NCI-H748 (cell line): Measurements from ENCODE around the gene GPR84.

Source experiments
- DNase-seq: peaks from one replicate; lab custom pipeline; 2025; ENCODE audit not compliant: unreplicated experiment; lab: John Stamatoyannopoulos, UW

GPR84 gene

DNA sequence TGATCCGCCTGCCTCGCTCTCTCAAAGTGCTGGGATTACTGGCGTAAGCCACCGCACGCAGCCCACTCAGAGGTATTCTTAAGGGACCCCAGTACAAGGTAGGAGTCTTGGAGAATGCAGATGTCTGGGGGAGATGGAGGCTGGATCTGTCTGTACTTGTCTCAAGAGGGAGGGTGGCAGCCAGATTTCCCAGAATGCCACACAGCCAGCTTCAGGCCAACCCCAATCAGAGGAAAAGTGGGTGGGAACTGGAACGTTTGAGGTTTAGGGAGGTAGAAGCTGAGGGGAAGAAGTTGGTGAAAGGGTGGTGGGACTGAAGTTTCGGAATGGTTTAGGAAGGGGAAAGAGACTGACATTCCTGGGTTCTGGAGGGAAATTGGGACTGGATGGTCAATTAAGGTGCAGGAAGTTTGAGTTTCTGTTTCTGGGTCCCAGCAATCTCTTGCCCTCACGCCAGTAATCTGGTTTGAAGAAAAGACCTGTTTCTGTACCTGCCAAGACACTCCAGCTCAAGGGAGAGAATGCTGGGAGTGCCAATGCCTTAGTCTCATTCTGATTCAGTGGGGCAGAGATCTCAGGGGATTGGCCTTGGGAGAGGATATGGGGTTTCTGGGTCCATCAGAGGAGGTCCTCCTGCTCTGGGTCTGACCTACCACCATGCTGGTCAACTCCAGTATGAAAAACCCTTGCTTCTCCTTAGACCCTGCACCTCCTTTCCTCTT lies 28.4 kb upstream of the GPR84 start:
- no peak for DNase-seq

DNA sequence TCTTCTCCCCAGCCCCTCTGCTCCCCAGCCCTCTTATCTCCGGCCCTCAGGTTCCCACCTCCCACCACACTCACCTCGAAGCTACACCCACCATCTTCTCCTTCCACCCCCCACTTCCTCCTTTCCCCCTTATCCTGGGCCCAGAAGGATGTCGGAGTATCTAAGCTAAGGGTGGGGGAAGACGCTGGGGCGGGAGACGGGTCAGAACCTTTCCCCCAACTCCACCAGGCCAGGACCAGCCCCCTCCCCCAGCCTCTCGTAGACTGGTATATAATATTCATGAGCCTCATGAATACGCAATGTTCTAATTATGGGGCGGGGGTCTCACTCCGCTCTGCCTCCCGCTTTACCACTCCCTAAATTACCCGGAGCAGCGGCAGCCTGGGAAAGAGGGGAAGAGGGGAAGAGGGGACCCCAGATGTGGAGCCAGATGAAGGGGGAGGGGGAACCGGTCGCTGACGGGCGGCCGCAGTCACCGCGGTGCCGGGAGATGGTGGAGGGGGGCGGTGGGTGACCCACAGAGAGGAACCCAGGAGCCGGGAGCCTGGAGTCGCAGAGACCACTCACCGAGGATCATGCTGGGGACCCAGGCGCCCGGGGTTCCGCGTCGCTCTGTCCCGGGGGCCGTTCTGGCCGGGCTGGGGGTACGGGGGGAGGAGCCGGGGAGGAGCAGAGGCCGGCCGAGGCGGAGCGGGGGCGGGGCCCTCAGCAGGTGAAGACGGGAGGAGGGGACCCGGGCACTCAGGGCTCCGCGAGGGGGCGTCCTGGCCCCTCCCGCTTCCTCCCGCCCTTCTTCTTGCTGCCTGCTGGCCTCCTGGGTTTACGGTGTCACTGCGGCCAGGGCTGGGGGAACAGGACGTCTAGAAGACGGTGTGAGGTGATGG lies 26.6 kb upstream of the GPR84 start:
- DNase-seq: peak; percentile 77

DNA sequence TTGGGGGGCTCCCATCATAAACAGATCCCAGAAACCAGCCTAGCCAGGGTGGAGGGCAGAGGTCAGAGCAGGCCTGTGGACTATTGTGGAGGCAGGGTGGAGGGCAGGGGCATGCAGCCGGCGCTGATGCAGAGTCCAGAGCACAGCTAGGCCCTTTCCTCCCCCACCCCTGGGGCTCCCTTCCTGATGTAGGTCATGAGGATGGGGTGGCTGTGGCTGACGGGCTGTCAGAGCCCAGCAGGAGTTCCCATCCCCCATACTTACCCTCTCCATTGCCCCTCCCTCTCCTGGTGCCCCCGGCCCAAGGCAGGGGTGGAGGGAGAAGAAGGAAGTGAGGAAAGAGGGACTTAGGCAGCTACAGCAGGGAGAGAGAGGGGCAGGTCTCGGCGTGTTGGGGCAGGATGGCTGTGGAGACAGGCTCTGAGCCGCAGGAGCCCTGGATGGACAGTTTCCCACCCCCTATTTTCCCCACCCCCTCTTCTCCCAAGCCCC lies 25.9 kb upstream of the GPR84 start:
- no peak for DNase-seq

DNA sequence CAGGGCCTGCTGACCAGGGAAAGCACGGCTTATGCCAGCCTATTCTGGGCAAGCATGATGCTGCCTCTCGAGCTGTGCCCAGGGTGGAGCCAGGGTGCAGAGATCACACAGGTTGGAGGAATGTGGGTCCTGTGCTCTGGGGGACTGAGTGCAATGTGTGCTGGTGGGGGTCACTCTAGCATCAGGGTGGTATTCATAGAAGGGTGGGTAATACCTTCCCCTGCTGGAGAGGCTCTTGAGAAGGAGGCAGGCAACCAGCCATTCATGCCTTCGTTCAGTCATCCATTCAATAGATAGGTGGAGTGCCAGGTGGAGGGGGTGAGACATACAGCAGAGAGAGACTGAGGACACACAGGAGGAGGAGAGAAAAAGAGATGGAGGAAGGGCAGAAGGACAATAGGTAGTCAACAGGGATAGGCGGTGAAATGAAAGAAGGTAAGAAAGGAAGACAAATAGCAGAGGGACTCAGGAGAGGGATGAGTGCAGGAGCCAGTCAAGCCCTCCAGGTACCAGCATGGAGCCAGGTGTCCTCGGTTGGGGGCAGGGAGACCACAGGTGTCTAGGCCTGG lies 25.4 kb upstream of the GPR84 start:
- no peak for DNase-seq

DNA sequence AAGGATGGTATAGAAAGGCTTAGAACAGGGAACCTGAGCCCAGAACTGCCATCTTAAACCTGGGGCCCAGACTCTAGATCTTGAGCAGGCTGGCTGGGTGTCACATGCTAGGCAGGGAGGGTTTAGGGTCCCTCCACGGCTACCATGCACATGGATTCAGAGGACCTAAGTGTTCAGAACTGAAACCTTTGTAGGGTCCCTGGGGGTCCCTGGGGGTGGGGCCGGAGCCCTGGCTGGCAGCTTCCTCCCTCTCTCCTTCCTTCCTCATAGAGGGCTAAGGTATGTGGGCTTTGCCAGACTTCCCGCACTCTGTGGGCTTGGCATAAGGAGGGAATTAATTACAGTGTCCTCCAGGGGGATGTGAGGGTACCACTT lies 24.8 kb upstream of the GPR84 start:
- no peak for DNase-seq

DNA sequence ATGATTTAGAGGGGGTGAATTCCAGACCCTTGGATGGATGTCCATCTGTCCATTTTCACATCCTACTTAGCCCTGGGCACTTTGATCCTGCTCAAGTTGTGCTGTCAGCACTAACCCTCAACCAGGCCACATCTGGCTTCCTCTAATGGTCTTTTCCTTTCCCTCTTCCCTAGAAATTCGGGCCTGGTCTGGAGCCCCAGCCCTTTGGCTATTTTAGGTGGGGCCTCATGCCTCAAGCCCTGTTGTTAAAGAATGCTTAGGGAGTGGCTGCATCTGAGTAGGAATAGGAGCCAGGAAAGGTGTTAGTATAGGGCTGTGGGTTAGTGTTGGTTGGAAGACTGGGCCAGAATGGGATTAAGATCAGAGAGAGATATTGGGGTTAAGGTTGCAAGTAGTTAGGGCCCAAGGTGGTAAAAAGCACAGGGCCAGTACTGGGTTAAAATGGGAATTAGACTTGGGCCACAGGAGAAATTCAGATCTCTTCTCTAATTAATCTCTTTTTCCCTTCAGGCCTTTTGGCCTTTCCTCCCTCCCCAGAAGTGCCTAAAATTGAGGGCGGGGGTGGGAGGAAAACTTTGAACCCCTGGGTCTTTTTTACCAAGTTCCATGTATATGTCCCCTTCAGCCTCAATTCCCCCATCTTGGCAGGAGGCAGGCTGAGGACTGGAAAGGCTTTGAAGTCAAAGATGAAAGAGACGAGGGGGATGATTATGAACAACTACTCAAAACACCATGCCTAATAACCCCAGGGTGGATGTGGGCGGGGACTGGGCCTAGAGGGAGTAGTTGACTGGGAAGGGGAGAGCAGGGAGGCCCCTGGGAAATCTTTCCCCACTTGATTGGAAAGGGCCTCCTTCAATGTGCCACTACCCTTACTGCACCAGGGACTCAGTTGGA lies 24.2 kb upstream of the GPR84 start:
- DNase-seq: no peak

DNA sequence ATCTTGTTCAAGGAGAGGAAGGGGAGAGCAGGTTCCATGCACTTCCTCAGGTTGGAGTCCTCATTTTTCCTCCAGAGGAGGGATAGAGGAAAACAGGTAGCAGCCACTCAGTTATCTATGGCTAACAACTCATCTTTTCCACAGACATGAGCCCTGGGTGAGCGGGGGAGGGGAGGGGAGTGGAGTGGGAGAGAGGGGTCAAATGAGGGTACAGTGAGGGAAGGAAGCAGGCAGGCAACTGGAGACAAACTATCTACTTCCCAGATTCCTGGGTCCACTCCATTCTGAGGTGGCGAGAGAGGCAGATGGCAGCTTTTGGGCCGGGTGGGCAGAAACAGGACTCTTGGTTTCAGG lies 22.8 kb upstream of the GPR84 start:
- no peak for DNase-seq

DNA sequence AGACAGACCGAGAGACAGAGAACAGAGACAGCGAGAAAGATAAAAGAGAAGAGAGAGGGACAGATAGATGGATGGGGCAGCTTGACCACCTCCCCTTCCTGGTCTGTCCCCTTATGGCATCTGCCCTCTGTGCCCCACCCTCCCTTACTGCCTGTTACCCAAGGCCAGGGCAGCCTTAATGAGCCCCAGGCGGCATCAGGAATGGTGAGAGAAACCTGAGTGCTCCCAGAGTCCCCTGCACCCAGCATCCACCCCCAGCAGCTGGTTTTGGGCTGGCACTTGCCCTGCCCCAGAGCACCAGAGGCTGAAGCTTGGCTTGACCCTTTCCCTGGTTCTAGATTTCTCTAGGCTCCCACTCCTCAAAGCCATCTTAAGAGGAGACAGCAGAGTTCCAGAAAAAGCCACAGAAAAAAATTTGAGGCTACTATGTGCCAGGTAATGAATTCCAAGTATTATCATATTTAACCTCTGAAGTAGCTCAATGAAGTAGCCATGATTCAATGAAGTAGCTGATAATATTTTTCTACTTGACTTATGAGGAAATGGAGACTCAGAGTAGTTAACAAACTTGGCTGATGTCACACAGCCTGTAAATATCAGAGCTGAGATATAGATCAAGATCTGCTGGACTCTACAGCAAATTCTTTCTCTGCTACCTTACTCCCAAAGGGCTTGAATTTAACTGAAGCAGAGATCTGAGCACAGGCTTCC lies 22.3 kb upstream of the GPR84 start:
- DNase-seq: no peak

DNA sequence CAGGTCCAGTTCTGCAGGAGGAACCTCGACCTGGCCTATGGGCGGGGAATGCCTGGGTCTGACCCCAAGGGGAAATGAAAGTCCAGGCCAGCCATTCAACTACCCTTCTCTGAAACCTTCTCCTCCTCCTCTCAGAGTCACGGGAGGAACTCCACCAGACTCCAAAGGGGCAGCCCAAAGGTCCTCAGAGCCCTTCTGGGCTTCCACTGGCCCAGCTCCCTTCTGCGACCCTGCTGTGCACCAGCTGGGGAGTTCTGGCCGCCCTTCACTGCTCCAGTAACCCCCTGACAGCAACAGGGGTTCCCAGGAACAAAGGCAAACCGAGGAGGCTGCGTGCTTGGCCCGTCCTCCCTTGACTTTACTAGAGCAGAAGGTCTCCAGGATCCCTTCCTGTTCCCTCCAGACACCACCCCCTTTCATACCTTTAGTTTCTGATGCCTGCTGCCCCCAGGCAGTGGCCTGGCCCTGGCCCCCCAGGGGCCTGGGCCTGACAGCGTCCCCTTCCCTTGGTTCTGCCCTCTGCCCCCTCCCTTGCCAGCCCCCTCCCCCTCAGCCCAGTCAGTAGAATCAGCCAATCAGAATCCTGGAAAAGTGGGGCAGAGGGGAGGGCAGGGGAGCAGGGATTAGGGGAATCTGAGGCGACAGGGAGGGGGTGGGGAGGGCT lies 21.1 kb upstream of the GPR84 start:
- no peak for DNase-seq

DNA sequence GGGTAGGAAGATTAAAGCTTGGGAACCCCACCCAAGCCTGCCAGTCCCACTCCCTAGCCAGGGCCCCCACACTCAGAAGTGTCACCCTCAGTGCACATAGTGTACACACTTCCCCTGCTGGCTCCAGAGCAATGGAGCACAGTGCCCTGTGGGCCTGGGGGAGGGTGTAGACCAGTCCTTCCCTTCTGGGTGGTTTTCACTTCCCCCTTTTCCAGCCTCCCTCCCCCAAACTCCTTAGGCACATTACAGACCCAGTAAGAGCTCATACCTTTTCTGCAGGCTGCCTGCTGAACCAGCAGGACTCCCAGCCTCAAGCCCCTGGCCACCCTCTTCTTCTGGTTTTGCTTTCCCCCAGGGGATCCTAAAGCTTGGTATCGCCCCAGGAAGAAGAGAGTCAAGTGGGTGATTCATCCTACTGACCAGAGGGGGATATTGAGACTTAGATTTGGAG lies 20.3 kb upstream of the GPR84 start, which contains the start of gene ZNF385A:
ZNF385A (minus strand) TSS at position 143 of the 451 bp plus-strand sequence. CDS start 219 bp downstream, outside the sequence.
- no peak for DNase-seq

DNA sequence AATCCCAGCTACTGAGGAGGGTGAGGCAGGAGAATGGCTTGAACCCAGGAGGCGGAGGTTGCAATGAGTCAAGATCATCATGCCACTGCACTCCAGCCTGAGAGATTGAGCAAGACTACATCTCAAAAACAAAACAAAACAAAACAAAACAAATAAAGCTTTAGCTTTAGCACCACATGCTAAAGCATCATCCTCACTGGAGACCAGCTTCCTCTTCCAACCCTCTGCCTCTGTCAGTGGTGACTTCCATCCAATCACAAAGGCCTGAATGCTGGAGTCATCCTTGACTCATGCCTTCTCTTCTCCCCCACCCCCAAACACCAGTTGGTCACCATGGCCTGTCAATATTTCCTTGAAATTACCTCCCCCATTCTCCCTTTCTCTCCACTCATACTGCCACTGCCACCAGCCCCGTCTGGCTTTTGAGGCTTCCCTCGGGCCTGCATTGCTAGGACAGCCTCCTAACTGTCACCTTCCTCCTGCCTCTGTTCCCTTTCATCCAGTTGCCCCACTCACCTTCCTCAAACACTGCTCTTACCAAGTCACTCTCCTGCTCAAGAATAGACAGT lies 18.8 kb upstream of the GPR84 start:
- no peak for DNase-seq

DNA sequence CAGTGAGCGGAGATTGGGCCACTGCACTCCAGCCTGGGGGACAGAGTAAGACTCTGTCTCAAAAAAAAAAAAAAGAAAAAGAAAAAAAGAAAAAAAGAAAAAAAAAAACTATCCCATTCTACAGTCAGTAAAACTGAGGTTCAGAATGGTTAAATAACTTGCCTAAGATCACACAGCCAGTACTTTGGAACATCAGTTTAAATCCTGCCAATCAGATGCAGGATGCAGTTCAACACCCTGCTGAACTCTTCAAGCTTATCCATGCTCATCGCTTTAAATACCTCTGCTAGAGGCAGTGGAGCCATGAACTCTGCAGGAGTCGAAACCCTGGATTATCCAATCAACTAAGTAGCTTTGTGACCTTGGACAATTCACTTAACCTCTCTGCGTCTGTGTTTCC lies 16.9 kb upstream of the GPR84 start:
- no peak for DNase-seq

DNA sequence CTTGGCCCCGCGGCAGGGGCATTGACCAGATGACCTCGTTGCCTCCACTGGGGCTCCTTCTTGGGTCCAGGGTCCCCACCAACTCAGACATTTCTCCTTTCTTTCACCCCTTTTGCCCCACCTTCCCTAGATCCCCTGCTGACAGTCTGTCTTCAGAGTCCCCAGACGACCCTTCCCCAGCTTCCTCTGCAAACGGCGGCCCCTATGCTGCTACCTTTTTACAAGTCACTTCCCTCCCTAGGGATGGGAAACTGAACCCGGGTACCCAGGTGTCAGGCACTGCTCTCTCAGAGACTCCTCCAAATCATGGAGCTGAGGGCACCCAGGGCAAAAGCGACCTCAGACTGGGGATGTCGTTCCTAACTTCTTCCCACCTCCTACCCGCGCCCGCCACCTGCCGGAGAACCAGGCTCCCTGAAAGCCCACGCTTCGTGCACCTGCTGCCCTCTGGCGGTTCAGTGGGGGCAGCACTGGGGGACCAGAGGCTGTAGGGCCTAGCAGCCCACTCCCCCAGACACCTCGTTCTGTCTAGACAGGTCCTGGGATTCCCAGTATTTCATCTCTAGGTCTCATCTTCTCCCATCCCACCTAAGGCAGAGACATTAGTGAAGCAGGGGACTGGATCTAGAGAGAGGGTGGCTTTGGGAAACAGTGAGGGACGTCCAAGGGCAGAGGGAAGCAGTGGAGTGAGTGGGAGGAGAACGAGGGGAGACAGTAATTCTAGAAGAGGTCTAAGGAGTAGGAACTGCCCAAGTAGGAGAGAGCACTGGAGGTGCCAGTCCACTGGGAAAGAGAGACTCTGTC lies 15.3 kb upstream of the GPR84 start:
- DNase-seq: peak; percentile 92

DNA sequence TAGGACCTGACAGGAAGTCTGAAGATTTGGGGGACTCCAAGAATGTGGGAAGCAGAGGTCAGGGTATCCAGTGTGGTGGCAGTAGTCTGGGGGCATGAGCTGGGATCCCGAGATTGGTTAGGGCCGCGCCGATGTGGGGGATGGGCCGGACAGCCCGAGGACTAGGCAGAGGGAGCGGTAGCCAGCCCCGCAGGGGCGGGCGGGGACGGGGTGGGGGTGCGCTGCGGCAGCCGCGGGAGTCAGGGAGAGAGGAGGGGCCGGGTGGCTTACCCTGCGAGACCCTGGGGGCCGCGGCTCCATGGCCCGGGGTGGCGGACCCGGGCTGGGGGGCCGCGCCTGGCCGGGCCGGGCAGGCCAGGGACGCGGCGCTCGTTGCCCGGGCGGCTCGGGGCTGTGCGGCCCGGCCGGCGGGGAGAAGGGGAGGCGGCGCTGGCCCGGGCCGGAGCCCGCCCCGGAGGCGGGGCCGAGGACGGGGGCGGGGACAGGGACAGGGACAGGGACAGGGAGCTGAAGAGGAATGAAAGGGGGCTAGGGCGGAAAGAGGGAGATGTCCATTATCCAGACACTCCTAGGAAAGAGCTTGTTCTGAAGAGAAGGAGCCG lies 14.6 kb upstream of the GPR84 start:
- DNase-seq: peak; percentile 78

DNA sequence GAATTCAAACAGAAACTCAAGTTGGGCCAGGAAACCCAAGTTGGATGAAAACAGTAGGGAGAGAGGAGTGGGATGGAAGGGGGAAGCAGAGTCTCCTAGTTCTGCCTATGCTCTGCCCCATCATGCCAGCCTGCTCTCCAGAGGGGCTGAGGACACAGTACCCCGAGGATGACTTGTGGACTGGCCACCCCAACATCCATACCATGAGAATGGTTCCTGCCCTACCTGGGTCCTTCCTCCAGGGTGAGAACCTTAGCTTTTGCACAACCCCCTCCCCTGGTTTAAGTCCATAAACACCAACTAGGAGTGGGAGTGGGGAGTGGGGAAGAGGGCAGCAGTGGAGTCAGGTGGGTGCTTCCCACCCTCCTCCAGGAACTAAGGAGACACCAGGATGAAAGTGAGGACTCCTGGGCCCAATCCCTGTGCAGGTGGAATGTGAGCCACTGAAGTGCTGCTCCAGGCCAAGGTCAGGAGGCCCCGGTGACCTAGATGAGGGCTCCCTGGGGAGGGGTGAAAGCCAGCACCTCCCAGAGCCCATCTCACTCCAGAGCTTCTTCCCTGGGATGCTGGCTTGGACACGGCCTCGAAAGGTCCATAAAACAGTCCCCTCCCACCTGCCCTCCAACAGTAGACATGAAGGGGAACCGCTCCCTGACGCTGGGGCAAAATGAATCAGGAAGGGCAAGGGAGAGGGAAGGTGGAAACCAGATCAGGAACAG lies 13.7 kb upstream of the GPR84 start:
- DNase-seq: no peak

DNA sequence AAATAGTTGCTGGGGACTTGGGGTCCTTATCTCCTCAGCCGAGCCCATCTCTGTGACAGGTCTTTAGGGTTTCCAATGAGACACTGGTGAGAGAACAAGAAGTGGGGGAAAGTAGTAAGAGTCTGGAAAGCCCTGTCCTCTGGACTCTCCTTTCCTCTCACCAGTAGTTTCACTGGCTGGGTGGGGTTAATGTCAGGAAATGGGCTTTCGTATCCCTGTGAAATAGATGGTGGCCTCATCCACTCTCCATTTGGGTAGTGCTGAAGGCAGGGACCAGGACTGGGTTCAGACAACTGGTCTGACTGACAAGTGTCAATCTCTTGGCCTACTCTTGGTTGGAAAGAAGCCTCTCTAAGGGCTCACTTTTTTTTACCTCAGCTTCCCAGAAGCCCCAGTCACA lies 12.7 kb upstream of the GPR84 start:
- no peak for DNase-seq

DNA sequence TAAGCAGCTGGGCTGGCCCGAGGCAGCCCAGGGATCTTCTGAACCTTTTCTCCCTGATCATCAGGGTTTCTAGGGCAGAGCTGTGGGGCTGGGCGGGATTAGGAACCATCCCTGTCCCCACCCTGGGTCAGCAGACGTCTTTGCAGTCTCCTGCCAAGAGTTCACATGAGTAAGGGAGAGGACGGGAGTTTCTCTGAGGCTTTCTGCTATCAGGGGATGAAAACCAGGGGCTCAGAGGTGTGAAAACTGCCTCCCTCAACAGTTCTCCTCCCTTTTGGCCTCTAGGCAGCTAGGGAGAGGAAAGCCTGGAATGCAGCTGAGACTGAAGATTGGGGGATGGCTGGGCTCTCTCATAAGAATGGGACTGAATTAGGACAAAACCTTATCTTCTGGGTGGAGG lies 12.3 kb upstream of the GPR84 start:
- DNase-seq: no peak

DNA sequence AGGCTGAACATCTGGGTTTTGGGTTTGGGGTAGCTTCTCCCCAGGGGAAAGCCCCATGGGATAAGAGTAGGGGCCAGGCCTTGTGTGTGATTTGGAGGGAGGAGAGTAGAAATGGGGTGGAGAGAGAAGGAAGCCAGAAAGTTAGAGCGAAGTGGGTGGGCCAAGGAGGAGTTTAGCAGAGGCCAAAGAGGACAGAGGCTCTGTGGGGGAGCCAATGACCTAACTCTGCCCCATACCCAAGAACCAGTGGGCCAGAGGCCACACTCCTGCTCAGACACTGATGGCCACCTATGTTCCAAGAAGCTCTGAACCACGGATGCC lies 10.9 kb upstream of the GPR84 start:
- DNase-seq: no peak
